Activated T-cell treated with anti-CD3 and anti-CD28 coated beads, Interleukin-2, amount 50 U/mL, for 72 hours (primary cell): ENCODE data around the gene ZFR. TPM values are rescaled to one million over a fixed set of nuclear protein-coding genes. Genes with fewer than 3 reads are reported as not detected.
"Not testable (repeated sequence)": the region's sequence is repeated elsewhere in the genome, so short reads cannot be mapped to it uniquely, and the experiment has no call there.

ENCODE experiments used
- ATAC-seq, 2 donors: fragments of 150-1000 bp; cut with Tn5 transposase; replicated peaks in 1 of 2; 2 replicates each; pipeline ENCODE4 v1.10.0; 2021; ENCODE audit warnings: moderate library complexity in 2 of 2, mild to moderate bottlenecking in 1 of 2
- DNase-seq, 2 donors: peaks; one replicate each; pipeline ENCODE4 v3.0.0; 2021 to 2022; ENCODE audit warnings: mixed read lengths in 1 of 2
- H3K27ac Mint-ChIP-seq: one replicate; pipeline ENCODE4 v1.8.0; 2022; ENCODE audit warnings: mild to moderate bottlenecking, moderate library complexity, mixed read lengths
- H3K27me3 Mint-ChIP-seq: one replicate; pipeline ENCODE4 v1.8.0; 2022; ENCODE audit warnings: low read depth, mixed read lengths
- H3K36me3 Mint-ChIP-seq, 2 donors: one replicate each; pipeline ENCODE4 v1.8.0; 2022; ENCODE audit warnings: mixed read lengths in 2 of 2, mild to moderate bottlenecking in 1 of 2; ENCODE audit not compliant: insufficient read depth in 2 of 2
- H3K4me1 Mint-ChIP-seq: one replicate; pipeline ENCODE4 v1.8.0; 2022; ENCODE audit warnings: low read depth, mixed read lengths
- H3K4me3 Mint-ChIP-seq, 2 donors: one replicate each; pipeline ENCODE4 v1.8.0; 2022; ENCODE audit warnings: mild to moderate bottlenecking in 2 of 2, mixed read lengths in 2 of 2, moderate library complexity in 2 of 2
- H3K9me3 Mint-ChIP-seq, 2 donors: one replicate each; pipeline ENCODE4 v1.8.0; 2022; ENCODE audit warnings: mixed read lengths in 2 of 2
- total RNA-seq, 2 donors: library from RNA; stranded (reverse); gene quantifications; one replicate each; pipeline ENCODE4 v1.2.3, GENCODE V29; 2022

ZFR gene
- total RNA-seq, 2 donors from 2014 or later, result 82.7 to 85.8 TPM

- peaks cover 10 to 45% of the 10 kb centered on the region in 2 donors for H3K36me3 Mint-ChIP-seq
- peak overlapping the region in 1 of 2 donors; percentile 45 for H3K4me3 Mint-ChIP-seq
- ATAC-seq (peak; percentile 55 to 84), DNase-seq (no peak)
- H3K4me1 Mint-ChIP-seq, result peaks cover 10% of the 10 kb centered on the region
- no peaks in the 10 kb centered on the region for H3K9me3 Mint-ChIP-seq
- H3K27me3 Mint-ChIP-seq, result no peaks in the 10 kb centered on the region
- peak overlapping the region; percentile 87 for H3K27ac Mint-ChIP-seq
These were observed 56.0 kb downstream of the ZFR start for GRCh38 chr5:32388432-32389129.

DNA sequence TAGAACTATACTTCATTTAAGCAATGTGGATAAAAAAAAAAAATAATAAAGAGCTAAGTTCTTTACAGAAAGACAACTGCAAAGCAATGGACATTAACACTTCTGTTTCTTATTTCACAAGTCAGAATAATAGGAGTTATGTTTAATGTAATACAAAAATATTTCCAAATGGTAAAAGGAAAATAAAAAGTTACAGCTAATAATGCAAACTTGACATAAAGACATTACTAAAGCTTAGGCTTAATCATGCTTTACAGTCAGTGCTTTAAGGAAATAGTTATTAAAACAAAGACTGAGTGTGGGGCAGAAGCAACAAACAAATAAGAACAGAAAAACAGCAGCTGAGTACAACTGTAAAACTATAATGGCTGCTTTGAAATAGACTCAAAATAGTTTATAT lies 56.7 kb downstream of the ZFR start:
- ATAC-seq, result no peak
- Mint-ChIP-seq H3K36me3 (peaks cover 10 to 46% of the 10 kb centered on the region in 2 donors), H3K4me3 (no peak overlapping the region), H3K9me3 (no peaks in the 10 kb centered on the region), H3K27me3 (no peaks in the 10 kb centered on the region), H3K4me1 (peaks cover 10% of the 10 kb centered on the region), H3K27ac (no peak overlapping the region)
- DNase-seq, result no peak

- Mint-ChIP-seq H3K4me3 (no peak overlapping the region), H3K27ac (no peak overlapping the region), H3K9me3 (no peaks in the 10 kb centered on the region), H3K27me3 (no peaks in the 10 kb centered on the region), H3K36me3 (peaks cover 10 to 43% of the 10 kb centered on the region in 2 donors), H3K4me1 (peaks cover 10% of the 10 kb centered on the region)
- DNase-seq, result no peak
- no peak for ATAC-seq
These were observed 57.3 kb downstream of the ZFR start for GRCh38 chr5:32387211-32387610.

GRCh38 chr5:32384621-32385020 lies 59.9 kb downstream of the ZFR start:
- DNase-seq (no peak), ATAC-seq (no peak)
- Mint-ChIP-seq H3K36me3 (peaks cover 5 to 39% of the 10 kb centered on the region in 2 donors), H3K27ac (peak overlapping the region; percentile 16), H3K27me3 (no peaks in the 10 kb centered on the region), H3K9me3 (no peaks in the 10 kb centered on the region), H3K4me1 (peaks cover 5% of the 10 kb centered on the region), H3K4me3 (no peak overlapping the region)

GRCh38 chr5:32383586-32383985 lies 61.0 kb downstream of the ZFR start:
- H3K27ac Mint-ChIP-seq, result no peak overlapping the region
- ATAC-seq (no peak), DNase-seq (no peak)
- peaks cover 3 to 35% of the 10 kb centered on the region in 2 donors for H3K36me3 Mint-ChIP-seq
- peaks cover 4% of the 10 kb centered on the region for H3K4me1 Mint-ChIP-seq
- H3K4me3 Mint-ChIP-seq, result no peak overlapping the region
- no peaks in the 10 kb centered on the region for H3K9me3 Mint-ChIP-seq
- no peaks in the 10 kb centered on the region for H3K27me3 Mint-ChIP-seq

DNA sequence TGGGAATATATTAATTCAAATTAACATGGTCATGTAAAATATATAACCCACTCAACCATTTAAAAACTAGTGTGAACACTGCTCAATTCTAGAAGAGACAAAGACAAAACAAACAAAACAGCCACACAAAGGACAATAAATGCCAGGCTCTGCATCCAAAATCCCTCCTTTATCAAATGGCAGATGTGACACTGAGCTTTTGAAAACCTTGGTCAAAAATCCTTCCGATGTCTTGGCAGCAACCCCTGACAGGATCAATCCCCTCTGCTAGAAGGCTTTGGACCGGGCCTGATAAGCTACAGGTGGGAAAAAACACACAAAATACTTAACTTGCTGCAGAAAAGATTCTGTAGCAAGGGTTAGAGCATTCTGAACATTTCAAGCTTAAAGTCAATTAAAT lies 61.5 kb downstream of the ZFR start:
- H3K4me3 Mint-ChIP-seq, result no peak overlapping the region
- H3K27ac Mint-ChIP-seq, result no peak overlapping the region
- no peaks in the 10 kb centered on the region for H3K4me1 Mint-ChIP-seq
- no peak for DNase-seq
- no peaks in the 10 kb centered on the region for H3K9me3 Mint-ChIP-seq
- no peaks in the 10 kb centered on the region for H3K27me3 Mint-ChIP-seq
- peaks cover 2 to 32% of the 10 kb centered on the region in 2 donors for H3K36me3 Mint-ChIP-seq
- ATAC-seq, result no peak

GRCh38 chr5:32379421-32379820 lies 65.1 kb downstream of the ZFR start:
- Mint-ChIP-seq H3K27me3 (no peaks in the 10 kb centered on the region), H3K36me3 (peaks cover under 1 to 32% of the 10 kb centered on the region in 2 donors), H3K9me3 (no peaks in the 10 kb centered on the region), H3K4me1 (no peaks in the 10 kb centered on the region), H3K4me3 (no peak overlapping the region), H3K27ac (peak overlapping the region; percentile 84)
- DNase-seq (no peak), ATAC-seq (no peak)

- DNase-seq (no peak), ATAC-seq (no peak)
- H3K4me3 Mint-ChIP-seq, result no peak overlapping the region
- H3K9me3 Mint-ChIP-seq, result no peaks in the 10 kb centered on the region
- H3K4me1 Mint-ChIP-seq, result no peaks in the 10 kb centered on the region
- no peaks in the 10 kb centered on the region for H3K27me3 Mint-ChIP-seq
- H3K36me3 Mint-ChIP-seq, result peaks cover 0 to 32% of the 10 kb centered on the region in 2 donors
- H3K27ac Mint-ChIP-seq, result peak overlapping the region; percentile 84
These were observed 65.6 kb downstream of the ZFR start for GRCh38 chr5:32378966-32379365.

- no peak overlapping the region for H3K4me3 Mint-ChIP-seq
- H3K4me1 Mint-ChIP-seq, result no peaks in the 10 kb centered on the region
- DNase-seq, result no peak
- no peaks in the 10 kb centered on the region for H3K27me3 Mint-ChIP-seq
- H3K9me3 Mint-ChIP-seq, result no peaks in the 10 kb centered on the region
- H3K27ac Mint-ChIP-seq, result no peak overlapping the region
- ATAC-seq, result no peak
- peaks cover 3 to 18% of the 10 kb centered on the region in 2 donors for H3K36me3 Mint-ChIP-seq
These were observed 74.9 kb downstream of the ZFR start for GRCh38 chr5:32369542-32370155.

DNA sequence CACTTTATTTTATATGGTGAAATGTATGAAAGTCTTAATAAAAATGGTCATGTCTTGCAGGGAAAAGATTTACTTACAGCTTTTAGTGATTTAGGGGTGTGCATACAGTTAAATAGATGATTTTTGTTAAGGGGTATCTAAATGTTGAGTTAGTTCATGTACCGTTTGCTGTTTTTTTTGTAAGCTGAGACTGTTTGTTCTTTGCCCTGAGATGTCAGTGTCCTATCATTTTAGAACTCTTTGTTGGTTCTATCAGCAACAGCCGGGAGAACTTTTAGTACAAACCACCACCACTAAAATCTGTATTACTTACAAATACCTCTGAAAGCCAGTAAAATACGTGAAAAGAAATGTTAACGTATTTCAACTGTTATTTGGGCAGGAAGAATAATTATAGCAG lies 75.5 kb downstream of the ZFR start:
- DNase-seq (no peak), ATAC-seq (no peak)
- H3K4me3 Mint-ChIP-seq, result no peak overlapping the region
- H3K27ac Mint-ChIP-seq, result peak overlapping the region; percentile 20
- H3K4me1 Mint-ChIP-seq, result no peaks in the 10 kb centered on the region
- no peaks in the 10 kb centered on the region for H3K27me3 Mint-ChIP-seq
- no peaks in the 10 kb centered on the region for H3K9me3 Mint-ChIP-seq
- peaks cover 3 to 17% of the 10 kb centered on the region in 2 donors for H3K36me3 Mint-ChIP-seq

GRCh38 chr5:32367271-32367670 lies 77.3 kb downstream of the ZFR start:
- H3K9me3 Mint-ChIP-seq, H3K27me3 Mint-ChIP-seq, DNase-seq, H3K4me3 Mint-ChIP-seq, ATAC-seq, H3K4me1 Mint-ChIP-seq, H3K27ac Mint-ChIP-seq: not testable (repeated sequence)
- peaks cover 3 to 21% of the 10 kb centered on the region in 2 donors for H3K36me3 Mint-ChIP-seq

DNA sequence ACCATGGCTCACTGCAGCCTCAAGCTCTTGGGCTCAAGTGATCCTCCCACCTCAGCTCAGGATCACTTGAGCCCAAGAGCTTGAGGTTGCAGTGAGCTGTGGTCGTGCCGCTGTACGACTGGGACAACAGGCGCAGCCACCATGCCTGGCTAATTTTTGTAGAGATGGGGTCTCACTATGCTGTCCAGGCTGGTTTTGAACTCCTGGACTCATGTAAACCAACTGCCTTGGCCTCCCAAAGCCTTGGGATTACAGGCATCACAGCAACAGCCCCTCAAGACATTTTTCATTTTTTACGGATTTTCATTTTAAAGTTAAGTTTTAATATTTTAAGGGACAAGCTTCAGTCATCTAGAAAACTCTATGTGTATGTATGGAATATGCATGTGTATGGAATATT lies 78.9 kb downstream of the ZFR start:
- H3K4me3 Mint-ChIP-seq, result no peak overlapping the region
- no peak for ATAC-seq
- no peak for DNase-seq
- peaks cover 0 to 16% of the 10 kb centered on the region in 2 donors for H3K36me3 Mint-ChIP-seq
- no peak overlapping the region for H3K27ac Mint-ChIP-seq
- H3K9me3 Mint-ChIP-seq, result no peaks in the 10 kb centered on the region
- H3K4me1 Mint-ChIP-seq, result no peaks in the 10 kb centered on the region
- no peaks in the 10 kb centered on the region for H3K27me3 Mint-ChIP-seq

DNA sequence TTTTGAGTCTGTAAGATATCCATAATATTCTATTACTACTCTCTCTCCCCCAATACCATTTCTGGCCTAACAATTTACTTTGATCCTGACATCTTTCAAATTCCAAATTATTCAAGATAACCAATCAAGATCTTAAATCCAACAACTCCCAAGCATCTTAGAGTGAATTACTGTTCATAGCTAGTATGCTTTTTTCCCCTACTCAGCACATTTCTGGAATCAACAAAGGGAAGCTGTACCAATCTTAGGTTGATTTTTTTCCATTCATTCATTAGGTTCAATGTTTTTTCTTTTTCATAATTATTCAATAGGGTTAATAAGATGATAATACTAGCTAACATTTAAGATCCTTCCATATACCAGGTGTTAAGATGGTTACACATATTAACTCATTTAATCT lies 81.5 kb downstream of the ZFR start:
- H3K36me3 Mint-ChIP-seq, result peaks cover 0 to 19% of the 10 kb centered on the region in 2 donors
- H3K27me3 Mint-ChIP-seq, result no peaks in the 10 kb centered on the region
- peak overlapping the region; percentile 44 for H3K27ac Mint-ChIP-seq
- H3K4me3 Mint-ChIP-seq, result no peak overlapping the region
- H3K4me1 Mint-ChIP-seq, result no peaks in the 10 kb centered on the region
- ATAC-seq (no peak), DNase-seq (no peak)
- H3K9me3 Mint-ChIP-seq, result no peaks in the 10 kb centered on the region

DNA sequence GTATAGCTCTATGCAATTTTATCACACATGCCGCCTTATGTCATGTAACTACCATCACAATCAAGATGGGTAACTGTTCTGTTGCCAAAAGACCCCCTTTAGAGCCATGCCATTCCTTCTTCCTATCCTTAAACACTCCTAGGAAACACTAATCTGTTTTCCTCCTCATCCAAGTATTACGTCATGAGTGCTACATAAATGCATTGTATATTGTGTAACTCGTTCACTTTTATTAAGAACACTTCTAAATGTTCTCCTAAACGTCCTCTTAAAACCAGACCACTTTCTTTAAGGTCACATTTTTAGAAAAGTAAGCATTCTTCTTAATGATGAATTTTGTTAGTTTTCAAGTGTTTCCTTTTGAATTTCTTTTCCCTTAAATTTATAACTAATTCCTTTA lies 82.0 kb downstream of the ZFR start:
- no peak for ATAC-seq
- H3K4me1 Mint-ChIP-seq, result no peaks in the 10 kb centered on the region
- no peak overlapping the region for H3K4me3 Mint-ChIP-seq
- H3K27ac Mint-ChIP-seq, result peak overlapping the region; percentile 44
- H3K27me3 Mint-ChIP-seq, result no peaks in the 10 kb centered on the region
- no peaks in the 10 kb centered on the region for H3K9me3 Mint-ChIP-seq
- DNase-seq, result no peak
- peaks cover 0 to 20% of the 10 kb centered on the region in 2 donors for H3K36me3 Mint-ChIP-seq
